ENCODE data around the gene FGFR2. TPM values are rescaled to one million over a fixed set of nuclear protein-coding genes. Genes with fewer than 3 reads are reported as not detected.

The FGFR2 gene
- total and polyA plus RNA-seq, 3 experiments from 2014 or later, result 0.11 to 1.3 (median 0.13) TPM

DNA sequence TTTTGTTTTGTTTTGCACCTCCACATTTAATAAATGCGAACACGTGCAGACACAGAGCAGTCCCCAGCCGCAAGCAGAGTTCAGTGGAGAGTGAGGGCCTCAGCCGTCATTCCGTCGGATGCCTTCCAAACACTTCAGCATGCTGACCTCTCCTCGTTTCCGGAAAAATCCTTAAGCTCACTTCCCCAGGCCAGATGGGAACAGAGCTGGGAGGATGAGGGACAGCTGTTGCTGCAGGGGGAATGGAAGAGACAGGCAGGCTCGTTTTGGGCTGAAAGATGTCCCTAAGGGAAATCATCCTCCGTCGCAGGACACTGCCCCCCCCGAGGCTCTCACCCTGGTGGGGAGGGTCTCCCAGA is 17.2 kb upstream of the FGFR2 start:
- ChIA-PET POLR2A (no interaction called here), CTCF (no interaction called here)
- H3K36me3 Mint-ChIP-seq, result peaks cover 0 to 1% (median 0%) of the 10 kb centered on the region in 3 donors
- no peak overlapping the region for H3K4me3 ChIP-seq (ENCODE audit: low read length)
- H3K27me3 Mint-ChIP-seq, result peaks cover 1 to 13% of the 10 kb centered on the region in 2 donors
- H3K9me3 ChIP-seq (ENCODE audit: low read length), result no peaks in the 10 kb centered on the region
- no peak for DNase-seq
- no peak overlapping the region for H3K27ac Mint-ChIP-seq
- H3K9me3 Mint-ChIP-seq, result peaks cover 0 to 8% (median 4%) of the 10 kb centered on the region in 5 donors
- no peaks in the 10 kb centered on the region for H3K4me1 ChIP-seq (ENCODE audit: insufficient read depth, low read length)
- no peaks in the 10 kb centered on the region for H3K36me3 ChIP-seq (ENCODE audit: insufficient read depth, low read length)
- H3K4me3 Mint-ChIP-seq, result no peak overlapping the region
- H3K27me3 ChIP-seq (ENCODE audit: insufficient read depth, low read length, poor library complexity, severe bottlenecking), result no peaks in the 10 kb centered on the region
- H3K4me1 Mint-ChIP-seq, result no peaks in the 10 kb centered on the region
- no peak overlapping the region for H3K27ac ChIP-seq (ENCODE audit: low read depth, low read length)

DNA sequence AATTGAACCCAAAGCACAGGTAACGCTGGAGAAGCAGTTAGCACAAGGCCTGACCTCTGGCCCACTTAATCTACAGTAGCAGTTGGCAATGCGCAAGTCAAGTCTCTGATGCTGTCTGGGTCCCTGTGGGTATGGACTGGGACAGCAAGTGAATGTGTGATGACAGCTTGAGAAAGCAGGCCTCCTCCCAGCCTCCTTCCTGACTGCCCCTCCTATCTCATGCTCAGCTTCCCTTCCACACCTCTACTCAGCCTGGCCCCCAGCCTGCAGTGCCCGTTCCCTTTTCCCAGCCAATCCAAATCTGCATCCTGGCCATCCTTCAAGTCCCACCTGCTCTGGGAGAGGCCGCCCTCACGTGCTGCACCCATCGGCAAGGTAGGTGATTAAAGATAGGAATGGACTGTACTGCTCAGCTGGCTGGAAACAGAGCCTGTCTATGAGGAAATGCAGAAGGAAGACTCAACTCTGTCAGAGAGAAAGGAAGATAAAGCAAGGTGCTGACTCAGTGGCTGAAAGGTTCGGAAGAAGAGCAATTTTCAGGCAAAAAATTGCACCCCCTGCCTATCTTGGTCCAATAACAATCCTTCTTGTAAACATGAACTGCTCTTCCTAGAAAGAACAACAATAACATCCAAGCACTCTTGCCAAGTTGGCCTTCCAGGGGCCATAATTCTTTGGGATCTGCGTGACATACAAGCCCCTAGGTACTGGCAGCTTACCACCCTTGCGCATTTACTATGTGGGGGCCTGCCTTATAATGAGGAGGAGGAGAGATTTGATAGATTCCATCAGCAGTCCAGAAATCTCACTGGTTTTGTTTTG is 16.6 kb upstream of the FGFR2 start:
- H3K4me1 Mint-ChIP-seq, result no peaks in the 10 kb centered on the region
- H3K27ac Mint-ChIP-seq, result no peak overlapping the region
- Histone ChIP-seq H3K36me3 (ENCODE audit: insufficient read depth, low read length) (no peaks in the 10 kb centered on the region), H3K9me3 (ENCODE audit: low read length) (no peaks in the 10 kb centered on the region), H3K27ac (ENCODE audit: low read depth, low read length) (no peak overlapping the region), H3K27me3 (ENCODE audit: insufficient read depth, low read length, poor library complexity, severe bottlenecking) (no peaks in the 10 kb centered on the region), H3K4me1 (ENCODE audit: insufficient read depth, low read length) (no peaks in the 10 kb centered on the region), H3K4me3 (ENCODE audit: low read length) (no peak overlapping the region)
- H3K27me3 Mint-ChIP-seq, result peaks cover 1 to 19% of the 10 kb centered on the region in 2 donors
- ChIA-PET CTCF (no interaction called here), POLR2A (no interaction called here)
- H3K4me3 Mint-ChIP-seq, result no peak overlapping the region
- H3K36me3 Mint-ChIP-seq, result peaks cover 0 to 1% (median 0%) of the 10 kb centered on the region in 3 donors
- DNase-seq, result no peak
- peaks cover 0 to 10% (median 4%) of the 10 kb centered on the region in 5 donors for H3K9me3 Mint-ChIP-seq

DNA sequence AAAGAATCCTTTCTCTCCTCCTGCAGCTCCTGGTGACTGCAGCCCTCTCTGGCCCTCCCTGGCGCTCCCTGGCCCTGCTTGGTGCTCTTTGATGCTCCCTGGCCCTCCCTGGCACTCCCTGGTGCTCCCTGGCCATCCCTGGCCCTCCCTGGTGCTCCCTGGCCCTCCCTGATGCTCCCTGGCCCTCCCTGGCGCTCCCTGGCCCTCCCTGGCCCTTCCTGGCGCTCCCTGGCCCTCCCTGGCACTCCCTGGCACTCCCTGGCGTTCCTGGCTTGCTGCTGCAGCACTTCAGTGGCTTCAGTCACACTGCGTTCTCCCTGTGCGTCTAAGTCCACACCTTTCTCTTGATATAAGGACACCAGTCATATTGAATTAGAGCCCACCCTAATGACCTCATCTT is 15.2 kb upstream of the FGFR2 start:
- Mint-ChIP-seq H3K27me3 (peaks cover 3 to 22% of the 10 kb centered on the region in 2 donors), H3K4me3 (no peak overlapping the region), H3K9me3 (peaks cover 0 to 10% (median 1%) of the 10 kb centered on the region in 5 donors), H3K36me3 (peaks cover 0 to 1% (median 0%) of the 10 kb centered on the region in 3 donors), H3K27ac (no peak overlapping the region), H3K4me1 (peaks cover 0 to 3% (median 2%) of the 10 kb centered on the region in 3 donors)
- ChIA-PET CTCF (no interaction called here), POLR2A (no interaction called here)
- Histone ChIP-seq H3K9me3 (ENCODE audit: low read length) (no peaks in the 10 kb centered on the region), H3K27ac (ENCODE audit: low read depth, low read length) (no peak overlapping the region), H3K4me3 (ENCODE audit: low read length) (no peak overlapping the region), H3K36me3 (ENCODE audit: insufficient read depth, low read length) (no peaks in the 10 kb centered on the region), H3K27me3 (ENCODE audit: insufficient read depth, low read length, poor library complexity, severe bottlenecking) (no peaks in the 10 kb centered on the region), H3K4me1 (ENCODE audit: insufficient read depth, low read length) (no peaks in the 10 kb centered on the region)
- no peak for DNase-seq

DNA sequence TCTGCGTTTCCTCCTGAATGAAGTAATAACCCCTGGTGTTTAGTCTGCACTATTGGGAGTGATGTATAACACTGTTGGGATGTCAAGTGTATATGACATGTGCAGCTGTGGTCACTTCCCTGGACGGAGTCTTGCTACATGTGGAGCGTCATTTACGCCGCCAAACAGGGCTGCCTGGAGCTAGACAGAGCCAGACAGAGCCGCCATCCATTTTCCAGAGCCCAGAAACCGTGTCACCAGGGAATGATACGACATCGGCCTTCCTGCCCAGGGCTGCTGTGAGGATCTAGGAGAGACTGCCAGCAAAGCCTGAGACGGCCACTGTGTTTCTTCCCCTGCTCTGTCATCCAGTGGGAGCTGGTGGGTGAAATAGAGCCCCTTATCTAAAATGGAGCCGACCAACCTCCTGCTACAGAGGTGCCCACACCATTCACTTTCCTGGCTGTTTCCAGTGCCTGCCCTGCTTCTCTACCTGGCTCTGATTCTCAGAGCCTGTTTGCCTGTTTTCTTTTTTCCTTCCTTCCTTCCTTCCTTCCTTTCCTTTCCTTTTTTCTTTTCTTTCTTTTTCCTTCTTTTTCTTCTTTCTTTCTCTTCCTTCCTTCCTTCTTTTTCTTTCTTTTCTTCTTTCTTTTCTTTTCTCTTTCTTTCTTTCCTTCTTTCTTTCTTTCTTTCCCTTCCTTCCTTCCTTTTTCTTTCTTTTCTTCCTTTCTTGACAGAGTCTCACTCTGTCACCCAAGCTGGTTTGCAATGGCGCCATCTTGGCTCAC is 13.3 kb upstream of the FGFR2 start:
- no peak overlapping the region for H3K27ac ChIP-seq (ENCODE audit: low read depth, low read length)
- no peak for DNase-seq
- no peaks in the 10 kb centered on the region for H3K36me3 ChIP-seq (ENCODE audit: insufficient read depth, low read length)
- ChIA-PET POLR2A (no interaction called here), CTCF (no interaction called here)
- H3K27me3 Mint-ChIP-seq, result peaks cover 7 to 34% of the 10 kb centered on the region in 2 donors
- H3K9me3 ChIP-seq (ENCODE audit: low read length), result no peaks in the 10 kb centered on the region
- no peaks in the 10 kb centered on the region for H3K4me1 ChIP-seq (ENCODE audit: insufficient read depth, low read length)
- H3K27ac Mint-ChIP-seq, result no peak overlapping the region
- peaks cover 0 to 1% (median 0%) of the 10 kb centered on the region in 3 donors for H3K36me3 Mint-ChIP-seq
- no peaks in the 10 kb centered on the region for H3K27me3 ChIP-seq (ENCODE audit: insufficient read depth, low read length, poor library complexity, severe bottlenecking)
- no peak overlapping the region for H3K4me3 ChIP-seq (ENCODE audit: low read length)
- peaks cover 0 to 8% (median 0%) of the 10 kb centered on the region in 5 donors for H3K9me3 Mint-ChIP-seq
- no peak overlapping the region for H3K4me3 Mint-ChIP-seq
- peaks cover 0 to 3% (median 2%) of the 10 kb centered on the region in 3 donors for H3K4me1 Mint-ChIP-seq

DNA sequence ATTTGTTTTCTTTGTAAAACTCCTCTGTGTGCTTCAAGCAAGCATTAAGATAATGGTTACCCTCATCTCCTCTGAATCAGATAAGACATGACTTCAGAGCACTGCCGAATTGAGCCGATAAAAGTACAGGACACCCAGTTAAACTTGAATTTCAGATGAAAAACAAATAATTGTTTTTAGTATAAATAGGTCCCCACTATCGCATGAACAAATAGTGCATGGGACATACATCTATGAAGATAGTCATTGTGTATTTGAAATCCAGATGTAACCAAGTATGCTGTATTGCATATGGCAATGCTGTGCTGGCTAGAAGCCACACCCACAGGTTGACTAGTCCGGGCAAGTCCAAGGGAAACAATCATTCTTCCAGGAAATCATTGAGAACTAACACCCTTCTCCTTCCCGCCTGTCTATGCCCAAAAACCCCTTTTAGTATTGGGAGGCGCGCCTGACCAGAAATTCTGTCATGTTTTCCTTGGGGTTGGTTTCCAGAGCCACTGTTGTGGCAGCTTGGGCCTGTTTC is 12.6 kb upstream of the FGFR2 start:
- no peaks in the 10 kb centered on the region for H3K36me3 ChIP-seq (ENCODE audit: insufficient read depth, low read length)
- CTCF ChIA-PET, result no interaction called here
- no peak for DNase-seq
- H3K27ac ChIP-seq (ENCODE audit: low read depth, low read length), result no peak overlapping the region
- no peak overlapping the region for H3K4me3 ChIP-seq (ENCODE audit: low read length)
- H3K4me1 Mint-ChIP-seq, result peaks cover 0 to 3% (median 2%) of the 10 kb centered on the region in 3 donors
- peaks cover 7 to 35% of the 10 kb centered on the region in 2 donors for H3K27me3 Mint-ChIP-seq
- no peaks in the 10 kb centered on the region for H3K9me3 ChIP-seq (ENCODE audit: low read length)
- POLR2A ChIA-PET, result no interaction called here
- no peak overlapping the region for H3K4me3 Mint-ChIP-seq
- no peaks in the 10 kb centered on the region for H3K36me3 Mint-ChIP-seq
- peaks cover 0 to 8% (median 0%) of the 10 kb centered on the region in 5 donors for H3K9me3 Mint-ChIP-seq
- no peak overlapping the region for H3K27ac Mint-ChIP-seq
- H3K4me1 ChIP-seq (ENCODE audit: insufficient read depth, low read length), result no peaks in the 10 kb centered on the region
- H3K27me3 ChIP-seq (ENCODE audit: insufficient read depth, low read length, poor library complexity, severe bottlenecking), result no peaks in the 10 kb centered on the region

DNA sequence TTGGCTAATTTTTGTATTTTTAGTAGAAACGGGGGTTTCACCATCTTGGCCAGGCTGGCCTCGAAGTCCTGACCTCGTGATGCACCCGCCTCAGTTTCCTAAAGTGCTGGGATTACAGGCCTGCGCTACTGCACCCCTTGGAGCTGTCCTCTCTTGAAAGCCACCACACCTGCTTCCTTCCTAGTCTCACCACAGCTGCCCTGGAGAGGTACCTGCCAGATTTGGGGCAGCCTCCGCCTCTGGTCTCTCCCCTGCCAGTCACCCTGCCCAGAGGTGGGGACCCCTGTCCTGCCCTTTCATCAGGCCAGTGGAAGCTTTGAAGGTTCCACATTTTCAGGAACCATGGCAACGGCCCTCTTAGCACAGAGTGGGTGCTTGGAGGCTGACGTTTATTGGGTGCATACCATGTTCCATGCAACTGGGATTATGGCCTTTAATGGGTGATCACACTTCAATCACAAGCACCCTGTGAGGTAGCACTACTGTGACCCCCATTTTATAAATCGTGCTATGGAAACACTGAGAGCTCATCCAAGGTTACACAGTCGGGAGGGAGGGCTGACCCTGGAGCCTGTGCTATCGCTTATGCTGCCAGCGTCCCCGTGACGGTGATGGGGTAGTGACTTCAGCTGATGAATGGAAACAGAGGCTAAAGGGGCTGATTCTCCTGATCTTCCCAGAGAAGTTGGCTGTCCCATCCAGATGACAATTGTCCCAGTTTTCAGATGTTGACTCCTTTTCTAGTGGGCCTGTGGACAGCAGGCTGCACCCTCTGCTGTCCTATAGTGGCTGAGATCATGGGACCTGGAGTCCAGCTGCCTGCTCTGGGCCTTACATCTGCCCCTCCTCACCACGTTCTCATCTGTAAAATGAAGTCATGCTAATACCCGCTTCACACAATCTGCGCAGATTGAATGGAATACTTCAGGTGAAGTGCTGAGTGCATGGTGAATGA is 11.5 kb upstream of the FGFR2 start:
- CTCF ChIA-PET, result interaction anchor here (0.9 kb wide), 1 partner anchor 661 kb away, joined by 3 read pairs; no protein-coding TSS in a partner anchor
- no peak overlapping the region for H3K27ac ChIP-seq (ENCODE audit: low read depth, low read length)

DNA sequence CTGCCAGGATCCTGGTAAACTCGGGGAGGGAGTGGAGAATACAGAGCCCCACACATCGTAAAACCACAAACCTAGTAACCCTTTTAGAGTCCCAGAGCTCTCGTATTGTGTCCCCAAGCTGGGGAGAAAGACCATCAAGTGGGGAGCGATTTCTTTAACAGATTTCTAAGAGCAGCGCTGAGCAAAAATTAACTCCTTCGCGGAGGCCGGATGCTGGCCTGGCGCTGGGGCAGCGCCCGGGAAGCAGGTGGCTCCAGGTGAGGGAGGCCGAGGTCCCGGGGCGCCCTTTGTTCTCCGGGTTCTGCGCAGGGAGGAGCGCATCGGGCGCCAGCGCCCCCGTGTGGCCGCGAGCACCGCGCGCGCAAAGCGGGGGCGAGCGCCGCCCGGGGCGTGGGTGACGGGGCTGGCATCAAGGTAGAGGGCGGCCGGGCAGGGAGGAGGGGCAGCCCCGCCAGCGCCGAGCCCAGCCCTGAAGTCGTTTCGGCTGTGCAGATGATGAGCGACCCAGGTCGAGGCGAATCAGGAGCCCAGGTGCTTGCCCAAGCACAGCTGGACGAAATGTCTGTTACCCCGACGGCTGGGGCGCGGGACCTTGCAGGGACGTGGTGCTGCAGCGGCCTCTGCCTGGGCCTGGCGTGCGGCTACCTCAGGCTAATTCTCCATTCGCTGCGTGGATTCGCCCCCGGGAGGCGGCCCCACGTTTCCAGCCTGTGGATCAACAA is 10.4 kb upstream of the FGFR2 start:
- H3K4me3 Mint-ChIP-seq, result no peak overlapping the region
- POLR2A ChIA-PET, result no interaction called here
- CTCF ChIA-PET, result interaction anchor here (1.3 kb wide), 1 partner anchor 91 kb away, joined by 3 read pairs; no protein-coding TSS in a partner anchor
- Histone ChIP-seq H3K27me3 (ENCODE audit: insufficient read depth, low read length, poor library complexity, severe bottlenecking) (no peaks in the 10 kb centered on the region), H3K4me3 (ENCODE audit: low read length) (no peak overlapping the region), H3K4me1 (ENCODE audit: insufficient read depth, low read length) (no peaks in the 10 kb centered on the region), H3K9me3 (ENCODE audit: low read length) (no peaks in the 10 kb centered on the region), H3K36me3 (ENCODE audit: insufficient read depth, low read length) (no peaks in the 10 kb centered on the region), H3K27ac (ENCODE audit: low read depth, low read length) (no peak overlapping the region)
- H3K9me3 Mint-ChIP-seq, result peaks cover 0 to 5% (median 0%) of the 10 kb centered on the region in 5 donors
- no peak overlapping the region for H3K27ac Mint-ChIP-seq
- peaks cover 0 to 3% (median 2%) of the 10 kb centered on the region in 3 donors for H3K4me1 Mint-ChIP-seq
- H3K27me3 Mint-ChIP-seq, result peaks cover 7 to 37% of the 10 kb centered on the region in 2 donors
- no peaks in the 10 kb centered on the region for H3K36me3 Mint-ChIP-seq
- DNase-seq, result no peak

More for the DNA sequence above, 11.5 kb upstream of the FGFR2 start:
- Histone ChIP-seq H3K36me3 (ENCODE audit: insufficient read depth, low read length) (no peaks in the 10 kb centered on the region), H3K9me3 (ENCODE audit: low read length) (no peaks in the 10 kb centered on the region), H3K4me3 (ENCODE audit: low read length) (no peak overlapping the region), H3K4me1 (ENCODE audit: insufficient read depth, low read length) (no peaks in the 10 kb centered on the region), H3K27me3 (ENCODE audit: insufficient read depth, low read length, poor library complexity, severe bottlenecking) (no peaks in the 10 kb centered on the region)
- peaks cover 7 to 34% of the 10 kb centered on the region in 2 donors for H3K27me3 Mint-ChIP-seq
- H3K4me1 Mint-ChIP-seq, result peaks cover 0 to 3% (median 2%) of the 10 kb centered on the region in 3 donors
- POLR2A ChIA-PET, result no interaction called here
- no peak overlapping the region for H3K4me3 Mint-ChIP-seq
- no peaks in the 10 kb centered on the region for H3K36me3 Mint-ChIP-seq
- DNase-seq, result no peak
- peak overlapping the region in 1 of 8 donors; percentile 57 for H3K27ac Mint-ChIP-seq
- peaks cover 0 to 5% (median 0%) of the 10 kb centered on the region in 5 donors for H3K9me3 Mint-ChIP-seq

Measured in CD8-positive, alpha-beta memory T cell (primary cell).